Epithelial cell of proximal tubule (primary cell): Measurements from ENCODE around the gene TESK2. TPM values are rescaled to one million over a fixed set of nuclear protein-coding genes. Genes with fewer than 3 reads are reported as not detected.

Experiments used
- DNase-seq: peaks from one replicate; pipeline ENCODE4 v3.0.0-alpha.2; 2011; ENCODE audit warnings: low read depth
- H3K4me3 ChIP-seq: 2 replicates; pipeline ENCODE4 v1.5.1; 2011; ENCODE audit warnings: low read depth, mild to moderate bottlenecking, low read length
- CTCF ChIP-seq: conservative IDR thresholded peaks from 2 replicates; pipeline ENCODE4 v1.5.1; 2012; ENCODE audit warnings: low read depth, mild to moderate bottlenecking, low read length
- total RNA-seq: library from RNA; depleted of rRNA; stranded (reverse); fragments of >200 nt; gene quantifications from 2 replicates; pipeline ENCODE4 v1.2.3, GENCODE V29; 2015

TESK2 gene
- total RNA-seq, 1 donor from 2014 or later, result 2.9 TPM

- TF ChIP-seq CTCF, result no peak
- no peak for DNase-seq
- no peak overlapping the region for H3K4me3 ChIP-seq
Observed at GRCh38 chr1:45444609-45445131, 46.3 kb downstream of the TESK2 start.

- DNase-seq, result no peak
- no peak for TF ChIP-seq CTCF
- H3K4me3 ChIP-seq, result no peak overlapping the region
Observed at GRCh38 chr1:45443580-45444446, 47.1 kb downstream of the TESK2 start.

GRCh38 chr1:45442272-45442671 is 48.7 kb downstream of the TESK2 start:
- TF ChIP-seq CTCF, result no peak
- H3K4me3 ChIP-seq, result no peak overlapping the region
- DNase-seq, result no peak

DNA sequence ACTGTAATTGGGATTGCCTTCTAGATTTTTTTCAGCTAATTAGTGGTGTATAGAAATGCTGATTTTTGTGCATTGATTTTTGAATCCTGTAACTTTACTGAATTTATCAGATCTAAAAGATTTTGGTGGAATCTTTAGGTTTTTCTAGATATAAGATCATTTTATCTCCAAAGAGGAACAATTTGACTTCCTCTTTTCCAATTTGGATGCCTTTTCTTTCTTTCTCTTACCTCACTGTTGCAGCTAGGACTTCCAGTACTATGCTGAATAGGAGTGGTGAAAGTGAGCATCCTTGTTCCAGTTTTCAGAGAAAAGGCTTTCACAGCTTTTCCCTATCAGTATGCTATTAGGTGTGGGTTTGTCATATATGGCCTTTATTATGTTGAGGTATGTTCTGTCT is 53.6 kb downstream of the TESK2 start:
- H3K4me3 ChIP-seq, result no peak overlapping the region
- no peak for TF ChIP-seq CTCF
- DNase-seq, result no peak

- no peak for TF ChIP-seq CTCF
- no peak for DNase-seq
- no peak overlapping the region for H3K4me3 ChIP-seq
Observed at GRCh38 chr1:45430490-45430889, 60.5 kb downstream of the TESK2 start.

DNA sequence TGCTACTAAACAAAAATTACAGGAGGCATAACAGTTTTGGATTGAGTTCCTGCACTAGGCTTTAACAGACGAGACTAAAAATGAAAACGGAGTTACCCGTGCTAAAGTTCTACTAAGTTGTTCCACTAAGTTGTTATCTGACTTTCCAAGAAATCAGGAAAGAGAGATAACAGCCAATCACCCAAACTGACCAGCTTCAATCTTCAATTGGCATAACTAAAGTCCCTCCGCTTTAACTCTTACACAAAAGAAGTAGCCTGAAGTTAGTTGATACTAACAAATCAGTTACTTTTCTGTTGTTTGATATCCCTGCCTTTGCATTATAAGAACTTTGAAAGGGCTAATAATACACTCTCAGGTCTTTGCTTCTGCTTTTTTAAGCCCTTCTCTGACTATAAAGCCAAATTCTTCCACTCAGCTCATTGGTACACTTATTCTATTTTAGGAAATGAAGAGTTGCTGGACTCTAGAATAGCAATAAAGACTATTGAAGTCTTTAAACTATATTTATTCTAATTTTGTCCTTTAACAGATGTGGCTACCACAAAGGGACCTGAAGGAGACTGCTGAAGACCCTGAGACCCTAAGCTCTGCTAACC is 61.3 kb downstream of the TESK2 start:
- TF ChIP-seq CTCF, result no peak
- DNase-seq, result no peak
- H3K4me3 ChIP-seq, result no peak overlapping the region
